Fibroblast of skin of back (primary cell): Measurements from ENCODE around the gene COPE.
A peak's percentile ranks its signal among the peaks of the same experiment; 100 is the strongest.

Experiments used
- DNase-seq: peaks from one replicate; pipeline ENCODE4 v3.0.0-alpha.2; 2013

COPE gene

GRCh38 chr19:18866800-18867123, 52.4 kb downstream of the COPE start:
- no peak for DNase-seq

GRCh38 chr19:18865973-18866799, 53.0 kb downstream of the COPE start:
- peak; percentile 56 for DNase-seq

- DNase-seq: no peak
These were observed 53.8 kb downstream of the COPE start for GRCh38 chr19:18865106-18865972.

- no peak for DNase-seq
These were observed 55.3 kb downstream of the COPE start for GRCh38 chr19:18863843-18864362.

- no peak for DNase-seq
These were observed 56.0 kb downstream of the COPE start for GRCh38 chr19:18862976-18863842.

GRCh38 chr19:18861917-18862316, 57.3 kb downstream of the COPE start:
- no peak for DNase-seq

GRCh38 chr19:18861235-18861634, 58.0 kb downstream of the COPE start:
- DNase-seq: no peak

- DNase-seq: no peak
These were observed 58.5 kb downstream of the COPE start for GRCh38 chr19:18860725-18861124.

GRCh38 chr19:18860302-18860700, 58.9 kb downstream of the COPE start:
- DNase-seq: no peak

GRCh38 chr19:18859676-18860301, 59.4 kb downstream of the COPE start:
- no peak for DNase-seq

- no peak for DNase-seq
These were observed 60.1 kb downstream of the COPE start for GRCh38 chr19:18858906-18859646.

- no peak for DNase-seq
These were observed 62.0 kb downstream of the COPE start for GRCh38 chr19:18857223-18857622.

- peak; percentile 16 for DNase-seq
These were observed 62.6 kb downstream of the COPE start for GRCh38 chr19:18856385-18857126.

- no peak for DNase-seq
These were observed 63.4 kb downstream of the COPE start for GRCh38 chr19:18855647-18856384.

- no peak for DNase-seq
These were observed 64.2 kb downstream of the COPE start for GRCh38 chr19:18854982-18855381.

- no peak for DNase-seq
These were observed 65.3 kb downstream of the COPE start for GRCh38 chr19:18853755-18854427.

GRCh38 chr19:18852648-18853047, 66.5 kb downstream of the COPE start:
- DNase-seq: no peak

GRCh38 chr19:18851673-18852325, 67.4 kb downstream of the COPE start:
- no peak for DNase-seq
